Large intestine (tissue), 3 donors: ENCODE data around the gene TTC7B. TPM values are rescaled to one million over a fixed set of nuclear protein-coding genes. Genes with fewer than 3 reads are reported as not detected.

Source experiments
- DNase-seq, 2 donors: peaks; one replicate each; pipeline versions ENCODE4 v3.0.0 to v3.0.0-alpha.2; 2013
- H3K27ac ChIP-seq: one replicate; pipeline ENCODE4 v1.5.1; 2013; ENCODE audit warnings: low read length
- H3K27me3 ChIP-seq: 2 replicates; pipeline ENCODE4 v1.6.1; 2013; ENCODE audit warnings: low read length; ENCODE audit not compliant: control insufficient read depth, insufficient read depth
- H3K36me3 ChIP-seq: 2 replicates; pipeline ENCODE4 v1.6.1; 2013; ENCODE audit warnings: low read length; ENCODE audit not compliant: control insufficient read depth, insufficient read depth
- H3K4me1 ChIP-seq: one replicate; pipeline ENCODE4 v1.6.1; 2013; ENCODE audit warnings: low read length; ENCODE audit not compliant: control insufficient read depth, insufficient read depth
- H3K4me3 ChIP-seq: one replicate; pipeline ENCODE4 v1.5.1; 2013; ENCODE audit warnings: low read length
- H3K9me3 ChIP-seq: one replicate; pipeline ENCODE4 v1.6.1; 2013; ENCODE audit warnings: mild to moderate bottlenecking, low read depth, low read length, moderate library complexity; ENCODE audit not compliant: control insufficient read depth
- WGBS: methylation state at CpG from one replicate; pipeline ENCODE4 v1.1.5; 2013; ENCODE audit warnings: low lambda C conversion rate; ENCODE audit not compliant: insufficient coverage; 5-methylcytosine and 5-hydroxymethylcytosine counted together
- polyA plus RNA-seq: library from polyadenylated mRNA; unstranded; fragments of 120-200 nt; gene quantifications from one replicate; pipeline ENCODE4 v1.2.1, GENCODE V29; 2013

TTC7B gene
- polyA plus RNA-seq, 1 donor, result 12.2 TPM

DNA sequence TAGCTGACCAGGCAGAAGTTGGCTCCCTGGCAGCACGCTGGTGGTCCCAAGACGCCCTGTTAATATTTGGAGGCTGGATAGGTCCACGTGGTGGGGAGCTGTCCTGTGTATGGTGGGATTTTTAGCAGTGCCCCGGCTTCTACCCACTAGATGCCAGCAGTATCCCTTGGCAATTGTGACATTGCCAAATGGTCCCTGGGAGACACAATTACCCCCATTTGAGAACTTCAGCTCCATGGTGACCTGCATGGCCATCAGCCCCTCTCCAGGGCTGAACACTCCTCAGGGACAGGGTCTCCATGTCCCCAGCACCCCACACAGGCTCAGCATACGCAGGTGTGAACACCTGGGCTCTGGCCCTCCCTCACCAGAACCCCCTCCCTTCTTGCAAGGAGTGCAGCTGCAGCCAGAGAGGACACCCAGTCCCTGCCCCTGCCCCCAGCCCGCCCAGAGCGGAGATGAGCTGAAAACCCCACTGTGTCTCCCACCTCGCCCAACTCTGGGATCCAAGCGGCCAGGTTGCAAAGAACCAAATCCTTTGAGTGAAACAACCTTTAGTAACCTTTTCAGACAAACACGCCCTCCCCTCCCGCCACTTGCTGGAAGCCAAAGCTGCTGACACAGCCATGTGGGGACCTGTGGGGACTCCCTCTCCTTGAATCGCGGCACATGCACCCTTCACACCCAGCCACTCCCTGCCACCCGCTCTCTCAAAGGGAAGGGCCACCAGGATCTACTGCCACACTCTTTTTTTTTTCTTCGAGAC, 299.0 kb downstream of the TTC7B start:
- no CpG with 5 or more reads among the region's 15 CpGs for WGBS
- peaks cover 75% of the 10 kb centered on the region for H3K4me1 ChIP-seq
- DNase-seq, result peak; percentile 85 to 95

DNA sequence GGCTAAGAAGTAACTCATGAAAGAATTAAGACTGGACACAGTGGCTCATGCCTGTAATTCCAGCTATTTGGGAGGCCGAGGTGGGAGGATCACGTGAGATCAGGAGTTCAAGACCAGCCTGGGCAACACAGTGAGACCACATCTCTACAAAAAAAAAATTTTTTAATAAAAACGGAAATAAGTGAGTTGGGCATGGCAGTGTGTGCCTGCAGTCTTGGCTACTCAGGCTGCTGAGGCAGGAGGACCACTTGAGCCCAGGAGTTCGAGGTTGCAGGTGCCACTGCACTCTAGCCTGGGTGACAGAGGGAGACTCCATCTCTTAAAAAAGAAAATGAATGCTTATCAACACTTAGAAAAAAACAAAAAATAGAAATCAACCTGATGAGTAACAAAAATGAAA, 301.7 kb downstream of the TTC7B start:
- Histone ChIP-seq H3K36me3 (no peaks in the 10 kb centered on the region), H3K4me1 (peaks cover 89% of the 10 kb centered on the region), H3K27me3 (no peaks in the 10 kb centered on the region), H3K9me3 (peaks cover 2% of the 10 kb centered on the region), H3K4me3 (no peak overlapping the region), H3K27ac (peak overlapping the region; percentile 97)
- no peak for DNase-seq
- no CpG with 5 or more reads among the region's 4 CpGs for WGBS

More for the DNA sequence above, 299.0 kb downstream of the TTC7B start:
- no peaks in the 10 kb centered on the region for H3K36me3 ChIP-seq
- H3K27ac ChIP-seq, result peak overlapping the region; percentile 90
- H3K27me3 ChIP-seq, result no peaks in the 10 kb centered on the region
- H3K4me3 ChIP-seq, result no peak overlapping the region
- H3K9me3 ChIP-seq, result peaks cover 2% of the 10 kb centered on the region

DNA sequence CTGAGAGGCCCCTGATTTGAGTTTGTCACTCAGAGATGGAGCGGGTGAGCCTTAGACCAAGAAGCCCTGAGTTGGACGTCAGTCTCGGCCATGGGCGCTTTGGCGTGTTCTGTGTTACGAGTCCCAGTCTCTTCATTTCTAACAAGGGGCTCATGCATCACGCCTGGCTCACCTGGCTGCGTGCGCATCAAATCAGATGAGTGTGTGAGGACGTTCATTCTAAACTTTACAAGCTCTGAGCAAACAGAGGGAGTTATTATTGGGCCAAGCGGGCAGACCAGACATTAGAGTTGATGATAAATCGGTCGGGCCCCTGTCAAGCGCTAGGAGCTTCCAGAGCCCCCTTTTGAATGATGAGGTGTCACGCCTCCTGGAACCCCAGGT, 302.2 kb downstream of the TTC7B start:
- H3K27ac ChIP-seq, result peak overlapping the region; percentile 97
- H3K27me3 ChIP-seq, result no peaks in the 10 kb centered on the region
- H3K9me3 ChIP-seq, result no peaks in the 10 kb centered on the region
- WGBS, result no CpG with 5 or more reads among the region's 15 CpGs
- peak in 1 of 2 donors; percentile 48 for DNase-seq
- H3K36me3 ChIP-seq, result no peaks in the 10 kb centered on the region
- H3K4me1 ChIP-seq, result peaks cover 93% of the 10 kb centered on the region
- no peak overlapping the region for H3K4me3 ChIP-seq

DNA sequence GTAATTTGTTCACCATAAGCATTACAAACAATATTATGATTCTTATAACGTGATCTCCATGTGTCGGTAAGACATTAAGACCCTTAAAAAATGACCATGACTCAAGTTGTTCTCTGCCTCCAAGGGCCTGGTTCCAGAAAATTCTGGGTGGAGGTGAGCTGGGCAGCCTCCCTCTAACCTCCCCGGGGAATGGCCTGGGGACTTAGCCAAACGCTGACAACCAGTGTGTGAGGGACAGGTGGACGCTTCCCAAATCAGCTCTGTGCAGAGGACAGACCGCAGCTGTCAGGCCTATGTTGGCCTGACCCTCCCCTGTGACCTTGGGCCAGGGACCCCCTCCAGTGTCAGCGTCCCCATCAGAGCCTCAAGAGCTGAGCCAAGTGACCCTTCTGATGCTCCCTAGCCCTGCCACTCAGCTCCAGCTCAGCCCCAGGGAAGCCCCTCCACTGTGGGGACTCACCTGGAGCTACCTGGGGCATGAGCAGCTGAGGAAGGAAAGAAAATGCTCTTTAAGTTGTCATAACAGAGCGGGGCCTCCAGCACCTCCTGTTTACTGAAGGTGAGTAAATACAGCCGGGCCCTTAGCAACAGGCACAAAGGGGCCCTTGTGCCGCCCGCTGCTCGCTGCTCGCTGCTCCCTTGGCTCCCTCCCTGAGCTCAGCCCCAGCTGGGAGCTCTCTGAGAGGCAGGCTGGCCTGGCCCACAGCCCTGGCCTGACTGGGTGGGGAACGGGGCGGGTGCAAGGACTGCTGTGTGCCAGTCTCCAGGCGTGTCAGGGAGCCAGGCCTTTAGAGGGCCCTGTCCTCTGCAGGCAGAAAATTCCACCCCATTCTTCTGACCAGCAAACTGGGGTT, 302.8 kb downstream of the TTC7B start:
- no CpG with 5 or more reads among the region's 16 CpGs for whole genome bisulfite sequencing
- H3K27ac ChIP-seq, result peak overlapping the region; percentile 97
- H3K4me3 ChIP-seq, result no peak overlapping the region
- no peaks in the 10 kb centered on the region for H3K9me3 ChIP-seq
- peaks cover 93% of the 10 kb centered on the region for H3K4me1 ChIP-seq
- peak; percentile 91 to 97 for DNase-seq
- H3K27me3 ChIP-seq, result no peaks in the 10 kb centered on the region
- no peaks in the 10 kb centered on the region for H3K36me3 ChIP-seq

DNA sequence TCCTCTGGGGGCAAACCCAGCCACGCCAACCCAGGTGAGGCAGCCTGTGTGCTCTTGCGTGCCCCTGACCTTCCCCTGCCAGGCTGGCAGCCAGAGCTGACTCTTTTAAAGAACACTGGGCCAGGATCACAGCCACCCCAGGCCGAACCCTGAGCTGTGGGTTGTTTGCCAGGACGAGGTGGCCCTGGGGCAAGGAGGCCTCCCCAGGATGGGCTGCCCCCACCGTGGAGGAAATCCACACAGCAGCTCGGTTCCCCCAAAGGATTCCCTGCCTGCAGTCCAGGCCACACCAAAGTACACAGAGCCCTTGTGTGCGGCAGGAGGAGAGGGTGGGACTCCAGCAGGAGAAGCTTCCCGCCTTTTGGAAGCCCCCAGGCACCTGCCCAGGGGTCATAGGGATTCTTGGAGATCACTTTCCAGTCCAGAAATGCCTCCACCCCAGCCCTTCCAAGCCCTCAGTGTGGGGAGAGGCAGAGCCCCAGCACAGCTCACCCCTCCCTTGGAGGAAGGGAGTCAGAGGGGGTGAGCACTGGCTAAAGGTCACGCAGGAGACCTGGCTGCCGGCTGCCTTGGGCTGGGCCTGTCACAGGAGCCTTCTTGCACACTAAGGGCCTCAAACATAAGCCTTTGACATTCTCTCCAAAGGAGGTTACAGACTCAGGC, 303.8 kb downstream of the TTC7B start:
- WGBS, result no CpG with 5 or more reads among the region's 10 CpGs
- peak overlapping the region; percentile 97 for H3K27ac ChIP-seq
- H3K4me1 ChIP-seq, result peaks cover 85% of the 10 kb centered on the region
- H3K36me3 ChIP-seq, result no peaks in the 10 kb centered on the region
- H3K9me3 ChIP-seq, result no peaks in the 10 kb centered on the region
- H3K27me3 ChIP-seq, result no peaks in the 10 kb centered on the region
- peak; percentile 70 to 91 for DNase-seq
- H3K4me3 ChIP-seq, result no peak overlapping the region

DNA sequence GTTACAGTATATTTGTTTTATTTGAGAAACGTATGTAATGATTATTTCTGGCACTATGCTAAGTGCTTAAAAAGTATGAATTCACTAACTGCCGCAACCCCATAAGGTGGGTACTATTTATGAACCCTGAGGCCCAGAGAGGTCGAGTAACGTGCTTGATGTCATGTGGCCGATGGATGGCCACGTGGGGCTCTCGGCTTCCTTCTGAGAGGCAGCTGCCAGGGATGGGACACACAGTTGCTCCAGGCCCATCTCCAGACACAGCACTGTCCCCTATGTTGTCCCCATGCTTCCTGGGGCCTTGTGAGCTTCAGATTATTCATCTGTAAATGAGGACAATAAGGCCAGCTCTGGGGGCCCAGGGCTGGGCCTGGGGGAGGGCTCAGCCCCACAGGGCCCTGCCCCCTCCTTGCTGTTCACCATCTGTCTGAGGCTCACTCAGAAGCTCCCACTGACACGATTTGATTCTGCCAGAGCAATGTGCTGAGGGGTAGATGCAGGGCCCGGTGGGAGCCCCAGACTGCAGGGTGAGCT, 304.4 kb downstream of the TTC7B start:
- Histone ChIP-seq H3K4me3 (no peak overlapping the region), H3K4me1 (peaks cover 79% of the 10 kb centered on the region), H3K27me3 (no peaks in the 10 kb centered on the region), H3K27ac (peak overlapping the region; percentile 97), H3K36me3 (no peaks in the 10 kb centered on the region), H3K9me3 (no peaks in the 10 kb centered on the region)
- no CpG with 5 or more reads among the region's 9 CpGs for whole genome bisulfite sequencing
- peak in 1 of 2 donors; percentile 51 for DNase-seq

DNA sequence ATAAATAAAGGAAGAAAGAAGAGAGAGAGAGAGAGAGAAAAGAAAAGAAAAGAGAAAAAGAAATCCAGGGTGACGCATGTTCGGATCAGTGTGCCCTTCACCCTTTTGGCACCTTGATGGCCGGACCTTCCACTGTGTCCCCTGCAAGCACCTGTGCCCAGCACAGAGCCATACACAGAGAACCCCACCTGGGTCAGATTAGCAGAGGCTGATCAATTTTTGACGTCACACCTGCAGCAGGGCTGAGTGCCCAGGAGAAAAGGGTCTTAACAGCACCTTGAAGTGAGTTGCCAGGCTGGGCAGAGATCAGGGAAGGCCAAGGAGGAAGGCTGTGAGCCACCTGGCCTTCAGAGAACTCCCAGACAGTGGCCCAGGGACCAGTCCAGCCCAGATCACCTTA, 305.0 kb downstream of the TTC7B start:
- Histone ChIP-seq H3K36me3 (no peaks in the 10 kb centered on the region), H3K27ac (peak overlapping the region; percentile 97), H3K9me3 (no peaks in the 10 kb centered on the region), H3K4me3 (no peak overlapping the region), H3K4me1 (peaks cover 73% of the 10 kb centered on the region), H3K27me3 (no peaks in the 10 kb centered on the region)
- WGBS, result no CpG with 5 or more reads among the region's 4 CpGs
- no peak for DNase-seq

DNA sequence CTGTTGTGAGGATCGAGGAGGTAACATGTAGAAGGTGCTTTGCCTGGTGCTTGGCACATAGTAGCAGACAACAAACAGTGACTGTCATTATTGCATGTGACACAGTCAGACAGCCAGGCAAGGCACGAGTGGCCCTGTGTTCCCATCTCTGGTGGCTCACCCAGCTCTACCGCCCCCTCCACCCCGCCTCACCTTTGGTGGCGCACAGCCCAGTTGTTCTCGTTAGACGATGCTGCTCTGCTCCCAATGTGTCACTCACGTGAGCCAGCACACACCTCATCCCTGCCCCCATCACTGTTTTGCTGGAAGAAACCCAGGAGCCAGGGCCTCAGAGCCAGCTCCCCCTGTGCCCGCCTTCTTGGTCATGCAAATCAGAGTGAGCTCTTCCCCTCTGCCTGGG, 306.1 kb downstream of the TTC7B start:
- no CpG with 5 or more reads among the region's 9 CpGs for WGBS

DNA sequence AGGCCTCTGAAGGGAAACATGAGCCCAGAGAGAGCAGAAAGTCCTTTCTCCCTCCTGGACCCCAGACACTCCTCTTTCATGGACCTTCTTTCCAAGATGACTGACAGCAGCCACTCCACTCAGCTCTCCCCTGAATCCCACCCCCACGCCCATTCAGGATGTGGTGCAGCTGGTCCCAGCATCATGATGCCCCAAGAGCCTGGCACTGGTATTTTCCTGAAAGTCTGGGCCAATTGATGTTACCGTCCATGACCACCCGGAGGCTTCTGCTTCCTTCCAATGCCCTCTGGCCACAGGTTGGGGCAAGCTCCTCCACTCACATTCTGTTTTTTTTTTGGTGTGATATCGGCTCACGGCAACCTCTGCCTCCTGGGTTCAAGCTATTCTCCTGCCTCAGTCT, 306.8 kb downstream of the TTC7B start:
- DNase-seq, result no peak
- no peak overlapping the region for H3K4me3 ChIP-seq
- no peaks in the 10 kb centered on the region for H3K9me3 ChIP-seq
- no peaks in the 10 kb centered on the region for H3K27me3 ChIP-seq
- peak overlapping the region; percentile 32 for H3K27ac ChIP-seq
- peaks cover 57% of the 10 kb centered on the region for H3K4me1 ChIP-seq
- WGBS, result no CpG with 5 or more reads among the region's 5 CpGs
- no peaks in the 10 kb centered on the region for H3K36me3 ChIP-seq

More for the DNA sequence above, 306.1 kb downstream of the TTC7B start:
- no peaks in the 10 kb centered on the region for H3K36me3 ChIP-seq
- H3K9me3 ChIP-seq, result no peaks in the 10 kb centered on the region
- H3K27me3 ChIP-seq, result no peaks in the 10 kb centered on the region
- peaks cover 63% of the 10 kb centered on the region for H3K4me1 ChIP-seq
- H3K27ac ChIP-seq, result no peak overlapping the region
- no peak overlapping the region for H3K4me3 ChIP-seq
- peak in 1 of 2 donors; percentile 67 for DNase-seq
